HG02840 (cell line): ENCODE measurements around the gene M1AP.

ENCODE experiments used
- ATAC-seq: cut with Tn5 transposase; IDR thresholded peaks from one replicate; pipeline ENCODE4 v1.9.1; 2021; ENCODE audit warnings: mild to moderate bottlenecking, moderate library complexity, moderate number of reproducible peaks; ENCODE audit not compliant: unreplicated experiment, low FRiP score

Gene M1AP

GRCh38 chr2:74551530-74551929 is 96.6 kb downstream of the M1AP start:
- no peak for ATAC-seq

- ATAC-seq: no peak
Measured at GRCh38 chr2:74550231-74550630, 97.9 kb downstream of the M1AP start.

- no peak for ATAC-seq
Measured at GRCh38 chr2:74548900-74549826, 99.0 kb downstream of the M1AP start.

GRCh38 chr2:74548285-74548899 is 99.7 kb downstream of the M1AP start:
- ATAC-seq: no peak

- ATAC-seq: no peak
Measured at GRCh38 chr2:74546004-74546403, 102.1 kb downstream of the M1AP start.

GRCh38 chr2:74544634-74545033 is 103.5 kb downstream of the M1AP start:
- no peak for ATAC-seq

- ATAC-seq: no peak
Measured at GRCh38 chr2:74542978-74543377, 105.2 kb downstream of the M1AP start.

- ATAC-seq: no peak
Measured at GRCh38 chr2:74540291-74540690, 107.8 kb downstream of the M1AP start.

- ATAC-seq: peak; percentile 52
Measured at GRCh38 chr2:74538881-74539339, 109.2 kb downstream of the M1AP start.

GRCh38 chr2:74537140-74537539 is 111.0 kb downstream of the M1AP start:
- ATAC-seq: no peak

GRCh38 chr2:74536166-74536950 is 111.8 kb downstream of the M1AP start:
- no peak for ATAC-seq

GRCh38 chr2:74535440-74535965 is 112.6 kb downstream of the M1AP start:
- no peak for ATAC-seq

- no peak for ATAC-seq
Measured at GRCh38 chr2:74534411-74534810, 113.7 kb downstream of the M1AP start.

GRCh38 chr2:74533464-74533863 is 114.7 kb downstream of the M1AP start:
- no peak for ATAC-seq

- ATAC-seq: no peak
Measured at GRCh38 chr2:74532222-74532621, 115.9 kb downstream of the M1AP start.

GRCh38 chr2:74531666-74532065 is 116.5 kb downstream of the M1AP start:
- ATAC-seq: no peak

- peak; percentile 26 for ATAC-seq
Measured at GRCh38 chr2:74530239-74531187, 117.6 kb downstream of the M1AP start.

- peak; percentile 77 for ATAC-seq
Measured at GRCh38 chr2:74529357-74530238, 118.5 kb downstream of the M1AP start, which contains the start of the genes AUP1 and HTRA2. Gene AUP1, minus strand, starts transcription at chr2:74529706. Its CDS starts 77 bp downstream, at chr2:74529629. Gene HTRA2, plus strand, starts transcription at chr2:74529933. Its CDS starts 74 bp downstream, at chr2:74530007.
